ENCODE data around the gene CREB1.

Gene CREB1

GRCh38 chr2:207504513-207505170 lies 25.1 kb upstream of the CREB1 start:
- peak; percentile 38 for DNase-seq (ENCODE audit: low spot score)

GRCh38 chr2:207505171-207505570 lies 24.6 kb upstream of the CREB1 start:
- peak; percentile 61 for DNase-seq (ENCODE audit: low spot score)

GRCh38 chr2:207505728-207506127 lies 24.0 kb upstream of the CREB1 start:
- DNase-seq (ENCODE audit: low spot score) = peak; percentile 96

GRCh38 chr2:207506426-207506825 lies 23.3 kb upstream of the CREB1 start:
- DNase-seq (ENCODE audit: low spot score) = no peak

DNA sequence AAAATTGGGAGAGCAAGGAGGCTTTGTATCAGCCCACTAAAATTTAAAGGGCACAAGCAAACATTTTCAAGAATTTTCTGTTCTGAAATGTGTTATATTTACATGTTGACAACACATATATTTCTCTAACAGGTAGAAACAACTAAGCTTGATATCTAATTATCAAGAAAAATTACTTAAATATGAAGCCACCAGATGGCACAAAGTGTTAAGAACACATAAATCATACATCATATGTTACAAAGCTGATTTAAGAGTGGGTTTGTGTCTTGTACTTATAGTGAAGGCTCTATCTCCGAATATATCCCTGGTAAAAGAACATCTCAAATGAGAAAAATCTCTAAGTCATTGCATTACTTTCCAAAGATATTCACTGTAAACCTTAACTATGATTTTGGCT lies 19.6 kb upstream of the CREB1 start:
- DNase-seq (ENCODE audit: low spot score) = no peak

DNA sequence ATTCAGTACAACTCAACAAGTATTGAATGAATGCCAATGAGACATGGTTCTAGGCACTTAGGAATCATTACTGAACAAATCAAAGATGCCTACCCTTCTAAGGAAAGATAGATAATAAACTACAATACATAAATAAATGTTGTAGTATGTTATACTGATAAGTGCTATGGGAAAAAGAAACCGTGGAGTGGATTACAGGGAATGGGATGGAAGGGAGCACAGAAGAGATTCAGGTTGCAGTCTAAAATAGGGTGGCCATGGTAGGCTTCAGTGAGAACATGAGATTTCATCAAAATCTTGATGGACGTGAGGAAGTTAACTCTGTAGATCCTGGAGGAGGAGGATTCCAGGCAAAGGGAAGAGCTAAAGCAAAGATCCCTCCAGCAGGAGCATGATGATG lies 17.9 kb upstream of the CREB1 start:
- no peak for DNase-seq (ENCODE audit: low spot score)

GRCh38 chr2:207512356-207512755 lies 17.4 kb upstream of the CREB1 start:
- DNase-seq (ENCODE audit: low spot score) = no peak

- peak; percentile 97 for DNase-seq (ENCODE audit: low spot score)
These were observed 16.1 kb upstream of the CREB1 start for GRCh38 chr2:207513551-207514257.

DNA sequence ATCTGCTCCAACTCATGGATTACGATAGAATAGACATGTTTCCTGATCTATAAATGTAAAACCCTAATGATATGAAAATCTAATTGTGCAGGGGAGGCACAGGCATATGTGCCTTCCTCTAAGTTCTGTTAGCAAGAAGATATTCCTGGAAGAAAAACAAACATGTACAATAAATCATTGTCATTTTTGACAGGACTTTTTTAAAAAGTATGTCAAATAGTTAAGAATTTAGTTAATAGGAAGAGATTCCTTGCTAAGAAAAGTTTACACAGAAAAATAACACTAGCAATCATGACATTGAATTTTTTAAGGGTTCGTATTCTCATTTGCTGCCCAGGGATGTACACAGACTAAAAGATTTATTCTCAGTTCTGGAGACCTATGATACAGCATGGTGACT lies 15.3 kb upstream of the CREB1 start:
- DNase-seq (ENCODE audit: low spot score) = no peak

DNA sequence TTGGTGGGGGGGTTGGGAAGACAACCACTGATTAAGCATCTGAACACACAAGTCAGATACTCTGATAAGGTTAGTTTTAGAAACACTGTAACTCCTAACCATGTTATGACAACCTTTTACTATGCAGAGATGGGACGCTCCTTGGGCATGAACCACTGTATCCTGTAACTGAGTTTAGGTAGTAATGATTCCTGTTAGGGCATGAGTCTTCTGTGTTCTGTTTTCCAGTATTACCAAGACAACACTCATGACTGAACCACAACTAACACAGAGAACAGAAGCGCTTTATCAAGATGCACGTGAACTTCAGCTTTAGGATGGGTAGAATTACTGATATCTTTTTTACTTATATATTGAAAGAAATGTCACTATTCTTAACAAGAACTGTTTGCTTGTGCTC lies 14.1 kb upstream of the CREB1 start:
- peak; percentile 15 for DNase-seq (ENCODE audit: low spot score)

GRCh38 chr2:207516206-207516605 lies 13.6 kb upstream of the CREB1 start:
- no peak for DNase-seq (ENCODE audit: low spot score)

DNA sequence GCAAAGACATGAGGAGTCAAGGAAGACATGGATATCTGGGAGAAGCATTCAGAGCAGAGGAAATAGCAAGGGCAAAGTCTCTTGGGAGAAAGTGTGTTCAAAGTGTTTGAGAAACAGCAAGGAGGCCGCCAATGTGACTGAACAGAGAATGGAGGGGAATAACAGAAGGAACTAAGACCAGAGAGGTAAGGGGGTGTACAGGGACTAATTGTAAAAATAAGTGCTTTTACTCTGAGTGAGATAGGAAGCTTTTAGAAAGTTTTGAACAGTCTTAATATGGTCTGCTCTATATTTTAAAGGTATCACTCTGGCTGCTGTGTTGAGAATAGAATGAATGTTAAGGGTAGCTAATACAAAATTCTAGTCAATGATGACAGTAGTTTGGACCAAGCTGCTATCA lies 6.8 kb upstream of the CREB1 start:
- no peak for DNase-seq (ENCODE audit: low spot score)

- no peak for DNase-seq (ENCODE audit: low spot score)
These were observed 4.5 kb upstream of the CREB1 start for GRCh38 chr2:207525296-207525695.

- peak; percentile 50 for DNase-seq (ENCODE audit: low spot score)
These were observed 807 bp upstream of the CREB1 start for GRCh38 chr2:207528980-207529329.

DNA sequence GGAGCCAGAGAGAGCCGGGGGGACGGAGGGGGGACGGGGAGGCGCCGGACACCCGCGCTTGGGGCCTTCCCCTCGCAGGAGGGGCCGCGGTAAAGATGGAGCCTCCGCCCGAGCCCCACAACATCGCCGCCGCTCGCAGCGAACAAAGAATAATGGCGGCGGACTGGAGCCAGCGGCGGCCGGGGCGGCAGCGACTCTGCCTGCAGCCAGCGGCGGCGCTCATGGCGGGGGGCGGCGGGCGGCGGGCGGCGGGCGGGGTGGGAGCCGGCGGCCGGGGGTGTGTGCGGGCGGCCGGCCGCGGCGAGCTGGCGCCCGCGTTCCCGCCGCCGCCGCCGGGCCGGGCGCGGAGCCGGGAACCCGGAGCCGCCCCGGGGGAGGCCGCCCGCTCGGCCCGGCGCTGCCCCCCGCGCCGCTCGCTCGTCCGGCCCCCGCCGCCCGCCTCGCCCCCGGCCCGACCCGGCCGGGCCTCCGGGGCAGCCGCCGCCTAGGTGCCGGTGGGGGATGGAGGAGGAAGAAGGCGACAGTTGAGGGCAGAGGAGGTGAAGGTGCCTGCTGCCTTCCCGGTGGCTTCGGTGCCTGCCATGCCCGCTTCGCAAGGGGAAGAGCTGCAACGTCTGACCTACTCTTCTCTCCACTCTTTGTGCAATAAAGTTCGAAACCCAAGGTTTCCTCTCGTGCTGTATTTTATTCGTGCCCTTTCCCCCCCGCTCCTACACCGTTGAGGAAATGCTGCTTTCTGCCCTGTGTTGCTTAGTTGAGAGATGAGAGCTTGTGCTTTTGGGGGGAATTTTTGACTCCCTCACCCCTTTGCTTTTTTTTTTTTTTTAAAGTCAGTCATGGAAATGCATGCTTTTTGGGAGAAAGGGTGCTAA lies 634 bp downstream of the CREB1 start:
- peak; percentile 52 for DNase-seq (ENCODE audit: low spot score)

DNA sequence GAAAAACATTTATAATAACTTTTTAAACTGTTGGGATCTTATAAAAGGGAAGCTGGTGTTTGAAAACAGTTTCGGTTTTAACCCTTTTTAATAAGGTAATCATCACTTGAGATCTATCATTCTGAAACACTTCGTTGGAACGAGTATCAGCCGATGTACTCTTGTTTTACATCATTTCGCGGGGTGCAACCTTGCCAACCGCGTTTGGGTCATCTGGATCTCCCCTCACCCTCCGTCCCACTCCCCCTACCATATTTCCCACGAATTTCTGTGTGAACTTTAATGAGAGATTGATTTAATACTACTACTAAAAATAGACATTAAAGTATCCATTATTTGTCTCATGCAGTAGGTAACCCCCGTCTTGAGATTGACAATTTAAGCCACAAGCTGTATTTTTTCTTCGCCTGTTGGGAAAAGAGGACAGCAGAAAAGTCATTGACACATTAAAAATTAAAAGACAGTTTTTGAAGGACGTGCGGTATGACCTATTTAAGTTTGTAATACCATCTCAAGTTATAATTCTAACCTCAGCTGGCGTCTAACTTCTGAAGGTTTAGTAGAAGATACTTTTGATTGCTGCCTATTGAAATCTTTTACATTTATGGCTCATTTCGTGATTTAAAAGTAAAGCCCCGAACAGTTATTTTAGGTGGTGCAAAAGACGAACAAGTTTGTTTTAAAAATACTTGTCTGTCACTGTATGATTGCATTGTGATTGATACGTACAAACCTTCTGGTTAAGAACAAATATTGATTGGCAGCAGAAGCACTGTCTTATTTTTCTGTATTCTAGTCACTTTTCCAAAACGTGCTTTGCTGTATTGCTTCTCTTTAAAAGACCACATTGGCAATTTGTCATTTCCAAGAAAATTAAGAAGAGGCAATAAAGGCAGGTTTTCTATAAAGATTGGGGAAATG lies 1.5 kb downstream of the CREB1 start:
- DNase-seq (ENCODE audit: low spot score) = no peak

- no peak for DNase-seq (ENCODE audit: low spot score)
These were observed 2.9 kb downstream of the CREB1 start for GRCh38 chr2:207532676-207533075.

DNA sequence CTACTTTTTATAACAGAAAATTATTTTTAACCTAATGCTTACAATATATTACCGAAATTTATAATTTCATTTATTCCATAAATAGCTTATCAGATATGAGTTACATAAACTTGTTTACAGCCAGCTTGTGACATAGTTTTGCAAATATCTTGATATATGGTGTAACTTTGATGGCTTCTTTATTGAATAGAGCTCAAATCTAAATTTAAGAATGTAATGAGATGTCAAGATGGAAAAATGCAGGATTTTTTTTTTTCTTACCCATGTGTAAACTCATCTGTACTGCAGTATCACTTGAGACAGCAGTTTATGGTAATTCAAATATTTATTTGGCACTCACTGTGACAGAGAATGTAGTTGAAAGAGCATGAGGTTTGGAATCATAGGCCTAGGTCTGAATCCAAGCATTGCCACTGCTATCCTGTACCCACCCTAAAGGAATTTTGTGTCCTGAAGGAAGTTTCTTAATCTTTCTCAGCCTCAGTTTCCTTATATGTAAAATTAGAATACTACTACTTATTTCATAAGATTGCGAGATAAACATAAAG lies 3.8 kb downstream of the CREB1 start:
- no peak for DNase-seq (ENCODE audit: low spot score)

DNA sequence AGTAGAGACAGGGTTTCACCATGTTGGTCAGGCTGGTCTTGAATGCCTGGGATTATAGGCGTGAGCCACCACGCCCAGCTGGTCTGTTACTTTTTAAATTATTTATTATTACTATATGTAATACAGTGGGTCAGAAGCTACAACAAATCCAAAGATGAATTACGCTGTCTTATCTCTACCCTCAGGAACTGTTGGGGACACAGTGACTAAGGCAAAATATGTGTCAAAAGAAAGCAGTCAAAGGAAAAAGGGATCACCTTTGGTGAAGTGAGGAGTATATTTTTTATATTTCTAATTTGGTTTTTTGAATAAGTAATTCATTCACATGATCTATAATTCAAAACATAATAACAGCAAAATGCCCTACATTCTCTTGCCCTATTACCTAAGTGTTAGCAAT lies 4.7 kb downstream of the CREB1 start:
- no peak for DNase-seq (ENCODE audit: low spot score)

- no peak for DNase-seq (ENCODE audit: low spot score)
These were observed 9.7 kb downstream of the CREB1 start for GRCh38 chr2:207539470-207539869.

- no peak for DNase-seq (ENCODE audit: low spot score)
These were observed 10.7 kb downstream of the CREB1 start for GRCh38 chr2:207540431-207540830.

- no peak for DNase-seq (ENCODE audit: low spot score)
These were observed 12.2 kb downstream of the CREB1 start for GRCh38 chr2:207541933-207542332.

Measured in kidney tubule cell (primary cell).